Peyer's patch (tissue), 4 donors: ENCODE results near the gene ABCA2.

ENCODE experiments used
- CTCF ChIP-seq, 6 experiments: fragments of 450-650 bp in 4 of 6; fragments of 200-600 bp in 2 of 6; sonication (generic) in 1 of 6; IDR thresholded peaks; one replicate each; pipeline ENCODE4 v1.5.1; 2017 to 2019; ENCODE audit warnings: antibody characterized with exemption in 6 of 6, mild to moderate bottlenecking in 3 of 6, moderate library complexity in 1 of 6
- POLR2A ChIP-seq, 2 donors: fragments of 450-650 bp; IDR thresholded peaks; one replicate each; pipeline ENCODE4 v1.5.1; 2017; ENCODE audit warnings: antibody characterized with exemption in 2 of 2, mild to moderate bottlenecking in 2 of 2, moderate library complexity in 2 of 2

- no peak for TF ChIP-seq CTCF (IDR thresholded peaks at IDR 0.05)
- TF ChIP-seq POLR2A (IDR thresholded peaks at IDR 0.05), result no peak
These were observed 44.9 kb downstream of the ABCA2 start for GRCh38 chr9:136983167-136983566.
